Natural killer cell (primary cell): ENCODE results near the gene CNN1. TPM values are rescaled to one million over a fixed set of nuclear protein-coding genes. Genes with fewer than 3 reads are reported as not detected.

Experiments
- ATAC-seq, 3 donors: fragments of 150-1000 bp in 2 of 3; fragments of 200-7000 bp in 1 of 3; cut with Tn5 transposase; 1 replicate in 1 of 3; 2 replicates in 2 of 3; pipeline ENCODE4 v1.10.0; 2021; ENCODE audit warnings: mild to moderate bottlenecking in 2 of 3, moderate library complexity in 2 of 3
- DNase-seq, 2 donors: peaks; one replicate each; pipeline versions ENCODE4 v3.0.0 to v3.0.0-alpha.2; 2013 to 2021; ENCODE audit warnings: mixed read lengths in 1 of 2
- H3K27ac ChIP-seq: one replicate; pipeline ENCODE4 v1.5.1; 2013; ENCODE audit warnings: mild to moderate bottlenecking, low read length
- H3K27me3 ChIP-seq: one replicate; pipeline ENCODE4 v1.6.1; 2013; ENCODE audit warnings: low read length; ENCODE audit not compliant: control insufficient read depth, insufficient read depth
- H3K36me3 ChIP-seq: one replicate; pipeline ENCODE4 v1.6.1; 2013; ENCODE audit warnings: low read length; ENCODE audit not compliant: control insufficient read depth, insufficient read depth
- H3K4me1 ChIP-seq: one replicate; pipeline ENCODE4 v1.6.1; 2013; ENCODE audit warnings: low read length; ENCODE audit not compliant: control insufficient read depth, insufficient read depth
- H3K4me3 ChIP-seq: one replicate; pipeline ENCODE4 v1.5.1; 2013; ENCODE audit warnings: low read length
- H3K9me3 ChIP-seq: one replicate; pipeline ENCODE4 v1.6.1; 2013; ENCODE audit warnings: low read length; ENCODE audit not compliant: control insufficient read depth, insufficient read depth
- H3K27ac Mint-ChIP-seq, 2 donors: one replicate each; pipeline ENCODE4 v1.8.0; 2022; ENCODE audit warnings: mild to moderate bottlenecking in 2 of 2, mixed read lengths in 2 of 2, moderate library complexity in 1 of 2
- H3K27me3 Mint-ChIP-seq, 2 donors: one replicate each; pipeline ENCODE4 v1.8.0; 2022; ENCODE audit warnings: low read depth in 2 of 2, mixed read lengths in 2 of 2
- H3K36me3 Mint-ChIP-seq: one replicate; pipeline ENCODE4 v1.8.0; 2022; ENCODE audit warnings: mixed read lengths
- H3K4me1 Mint-ChIP-seq, 2 donors: one replicate each; pipeline ENCODE4 v1.8.0; 2022; ENCODE audit warnings: mixed read lengths in 2 of 2
- H3K4me3 Mint-ChIP-seq: one replicate; pipeline ENCODE4 v1.8.0; 2022; ENCODE audit warnings: mild to moderate bottlenecking, moderate library complexity, mixed read lengths
- H3K9me3 Mint-ChIP-seq, 2 donors: one replicate each; pipeline ENCODE4 v1.8.0; 2022; ENCODE audit warnings: mixed read lengths in 2 of 2
- WGBS: methylation state at CpG from one replicate; pipeline ENCODE4 v1.1.7; 2013; ENCODE audit warnings: missing lambda C conversion rate; ENCODE audit not compliant: insufficient coverage; 5-methylcytosine and 5-hydroxymethylcytosine counted together
- intact Hi-C: fragments of 100-400 bp; cut with micrococcal nuclease; formaldehyde crosslinking; loops from one replicate; pipeline ENCODE4 v1.14.2; 2022
- total RNA-seq, 4 donors: library from RNA; stranded (reverse); fragments of 120-200 nt in 1 of 4; gene quantifications; one replicate each; pipeline versions ENCODE4 v1.2.3 to v1.2.4, GENCODE V29; 2013 to 2022
- TF ChIP-seq, protein P1 (sequence below): fragments of 200-600 bp; IDR thresholded peaks from one replicate; pipeline ENCODE4 v1.8.0; 2022; ENCODE audit warnings: antibody characterized with exemption

CNN1 gene
- total RNA-seq, 3 donors from 2014 or later (not counting 1 experiment from before 2014, with no cell fraction given): not detected

DNA sequence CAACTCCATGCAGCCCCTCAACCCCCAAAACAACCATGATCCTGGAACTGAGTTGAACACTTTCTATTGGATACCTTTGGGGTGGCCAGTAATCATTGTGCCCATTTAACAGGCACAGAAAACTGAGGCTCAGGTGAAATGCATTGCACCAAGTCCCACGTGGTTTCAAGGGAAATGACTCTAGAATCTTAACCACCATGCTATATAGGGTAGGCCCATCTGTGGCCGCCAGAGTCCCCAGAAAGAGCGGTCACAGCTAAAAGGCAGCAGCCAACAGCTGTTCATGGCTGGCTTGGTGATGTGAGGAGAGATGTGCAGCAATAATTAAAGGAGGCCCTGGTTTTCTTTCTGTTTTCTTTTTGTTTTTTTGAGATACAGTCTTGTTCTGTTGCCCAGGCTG, 2.6 kb downstream of the CNN1 start:
- no peak overlapping the region for H3K27ac ChIP-seq
- Mint-ChIP-seq H3K9me3 (no peaks in the 10 kb centered on the region), H3K36me3 (no peaks in the 10 kb centered on the region), H3K27ac (no peak overlapping the region), H3K27me3 (peaks cover 12 to 20% of the 10 kb centered on the region in 2 donors), H3K4me3 (no peak overlapping the region), H3K4me1 (no peaks in the 10 kb centered on the region)
- H3K36me3 ChIP-seq: no peaks in the 10 kb centered on the region
- ATAC-seq (no peak), DNase-seq (no peak)
- intact Hi-C loops: no loop called here
- TF ChIP-seq, protein P1, sequence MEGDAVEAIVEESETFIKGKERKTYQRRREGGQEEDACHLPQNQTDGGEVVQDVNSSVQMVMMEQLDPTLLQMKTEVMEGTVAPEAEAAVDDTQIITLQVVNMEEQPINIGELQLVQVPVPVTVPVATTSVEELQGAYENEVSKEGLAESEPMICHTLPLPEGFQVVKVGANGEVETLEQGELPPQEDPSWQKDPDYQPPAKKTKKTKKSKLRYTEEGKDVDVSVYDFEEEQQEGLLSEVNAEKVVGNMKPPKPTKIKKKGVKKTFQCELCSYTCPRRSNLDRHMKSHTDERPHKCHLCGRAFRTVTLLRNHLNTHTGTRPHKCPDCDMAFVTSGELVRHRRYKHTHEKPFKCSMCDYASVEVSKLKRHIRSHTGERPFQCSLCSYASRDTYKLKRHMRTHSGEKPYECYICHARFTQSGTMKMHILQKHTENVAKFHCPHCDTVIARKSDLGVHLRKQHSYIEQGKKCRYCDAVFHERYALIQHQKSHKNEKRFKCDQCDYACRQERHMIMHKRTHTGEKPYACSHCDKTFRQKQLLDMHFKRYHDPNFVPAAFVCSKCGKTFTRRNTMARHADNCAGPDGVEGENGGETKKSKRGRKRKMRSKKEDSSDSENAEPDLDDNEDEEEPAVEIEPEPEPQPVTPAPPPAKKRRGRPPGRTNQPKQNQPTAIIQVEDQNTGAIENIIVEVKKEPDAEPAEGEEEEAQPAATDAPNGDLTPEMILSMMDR: no peak
- WGBS: 46% methylated on average over 3 of the region's 3 CpGs
- H3K4me1 ChIP-seq: peaks cover 5% of the 10 kb centered on the region
- H3K4me3 ChIP-seq: no peak overlapping the region
- H3K9me3 ChIP-seq: no peaks in the 10 kb centered on the region
- H3K27me3 ChIP-seq: peaks cover 5% of the 10 kb centered on the region

DNA sequence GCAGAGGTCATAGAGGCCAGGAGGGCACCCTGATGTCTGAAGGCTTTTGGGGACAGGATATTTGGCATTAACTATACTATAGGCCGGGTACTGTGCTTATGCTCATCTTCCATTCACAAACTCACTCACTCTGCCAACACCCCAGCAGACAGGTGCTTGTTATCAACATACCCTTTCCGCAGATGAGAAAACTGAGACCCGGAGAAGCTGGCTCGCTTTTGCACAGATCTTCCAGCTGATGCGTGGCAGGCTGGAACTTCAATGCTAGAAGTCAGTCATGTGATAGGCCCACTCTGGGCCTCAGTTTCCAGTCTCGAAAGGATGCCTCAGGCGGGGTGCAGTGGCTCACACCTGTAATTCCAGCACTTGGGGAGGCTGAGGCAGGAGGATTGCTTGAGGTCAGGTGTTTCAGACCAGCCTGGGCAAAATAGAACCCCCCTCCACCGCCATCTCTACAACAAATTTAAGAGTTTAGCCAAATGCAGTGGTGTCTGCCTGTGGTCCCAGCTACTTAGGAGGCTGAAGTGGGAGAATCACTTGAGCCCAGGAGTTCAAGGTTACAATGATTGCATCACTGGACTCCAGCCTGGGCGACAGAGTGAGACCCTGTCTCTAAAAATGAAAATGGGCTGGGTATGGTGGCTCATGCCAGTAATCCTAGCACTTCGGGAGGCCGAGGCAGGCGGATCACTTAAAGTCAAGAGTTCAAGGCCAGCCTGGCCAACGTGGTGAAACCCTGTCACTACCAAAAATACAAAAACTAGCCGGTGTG, 9.5 kb downstream of the CNN1 start:
- H3K4me1 Mint-ChIP-seq: no peaks in the 10 kb centered on the region

DNA sequence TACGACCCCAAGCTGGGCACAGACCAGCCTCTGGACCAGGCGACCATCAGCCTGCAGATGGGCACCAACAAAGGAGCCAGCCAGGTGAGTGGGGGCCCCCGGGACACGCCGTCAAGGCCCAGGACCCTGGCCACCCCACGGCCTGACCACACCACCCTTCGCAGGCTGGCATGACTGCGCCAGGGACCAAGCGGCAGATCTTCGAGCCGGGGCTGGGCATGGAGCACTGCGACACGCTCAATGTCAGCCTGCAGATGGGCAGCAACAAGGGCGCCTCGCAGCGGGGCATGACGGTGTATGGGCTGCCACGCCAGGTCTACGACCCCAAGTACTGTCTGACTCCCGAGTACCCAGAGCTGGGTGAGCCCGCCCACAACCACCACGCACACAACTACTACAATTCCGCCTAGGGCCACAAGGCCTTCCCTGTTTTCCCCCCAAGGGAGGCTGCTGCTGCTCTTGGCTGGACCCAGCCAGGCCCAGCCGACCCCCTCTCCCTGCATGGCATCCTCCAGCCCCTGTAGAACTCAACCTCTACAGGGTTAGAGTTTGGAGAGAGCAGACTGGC, 10.8 kb downstream of the CNN1 start:
- Mint-ChIP-seq H3K36me3 (no peaks in the 10 kb centered on the region), H3K4me1 (no peaks in the 10 kb centered on the region), H3K27me3 (no peaks in the 10 kb centered on the region), H3K27ac (no peak overlapping the region), H3K9me3 (no peaks in the 10 kb centered on the region), H3K4me3 (no peak overlapping the region)
- Histone ChIP-seq H3K9me3 (no peaks in the 10 kb centered on the region), H3K4me3 (no peak overlapping the region), H3K27me3 (no peaks in the 10 kb centered on the region), H3K4me1 (peaks cover 14% of the 10 kb centered on the region), H3K36me3 (peaks cover 20% of the 10 kb centered on the region), H3K27ac (no peak overlapping the region)
- TF ChIP-seq, protein P1: no peak
- intact Hi-C loops: no loop called here
- ATAC-seq (no peak), DNase-seq (no peak)
- 91% methylated on average over 23 of the region's 24 CpGs for WGBS

More for the DNA sequence above, 9.5 kb downstream of the CNN1 start:
- Mint-ChIP-seq H3K27me3 (peaks cover 0 to 4% of the 10 kb centered on the region in 2 donors), H3K27ac (no peak overlapping the region), H3K9me3 (no peaks in the 10 kb centered on the region), H3K4me3 (no peak overlapping the region), H3K36me3 (no peaks in the 10 kb centered on the region)
- Histone ChIP-seq H3K27ac (no peak overlapping the region), H3K9me3 (no peaks in the 10 kb centered on the region), H3K4me1 (peaks cover 2% of the 10 kb centered on the region), H3K4me3 (no peak overlapping the region), H3K36me3 (peaks cover 7% of the 10 kb centered on the region), H3K27me3 (no peaks in the 10 kb centered on the region)
- ATAC-seq: no peak
- TF ChIP-seq, protein P1: no peak
- no peak for DNase-seq
- 92% methylated on average over 14 of the region's 14 CpGs for WGBS
- intact Hi-C loops: no loop called here
